ENCODE data around the gene OCLN.

GRCh38 chr5:69485471-69485870 is 7.1 kb upstream of the OCLN start:
- TF ChIP-seq, protein P1, sequence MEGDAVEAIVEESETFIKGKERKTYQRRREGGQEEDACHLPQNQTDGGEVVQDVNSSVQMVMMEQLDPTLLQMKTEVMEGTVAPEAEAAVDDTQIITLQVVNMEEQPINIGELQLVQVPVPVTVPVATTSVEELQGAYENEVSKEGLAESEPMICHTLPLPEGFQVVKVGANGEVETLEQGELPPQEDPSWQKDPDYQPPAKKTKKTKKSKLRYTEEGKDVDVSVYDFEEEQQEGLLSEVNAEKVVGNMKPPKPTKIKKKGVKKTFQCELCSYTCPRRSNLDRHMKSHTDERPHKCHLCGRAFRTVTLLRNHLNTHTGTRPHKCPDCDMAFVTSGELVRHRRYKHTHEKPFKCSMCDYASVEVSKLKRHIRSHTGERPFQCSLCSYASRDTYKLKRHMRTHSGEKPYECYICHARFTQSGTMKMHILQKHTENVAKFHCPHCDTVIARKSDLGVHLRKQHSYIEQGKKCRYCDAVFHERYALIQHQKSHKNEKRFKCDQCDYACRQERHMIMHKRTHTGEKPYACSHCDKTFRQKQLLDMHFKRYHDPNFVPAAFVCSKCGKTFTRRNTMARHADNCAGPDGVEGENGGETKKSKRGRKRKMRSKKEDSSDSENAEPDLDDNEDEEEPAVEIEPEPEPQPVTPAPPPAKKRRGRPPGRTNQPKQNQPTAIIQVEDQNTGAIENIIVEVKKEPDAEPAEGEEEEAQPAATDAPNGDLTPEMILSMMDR (IDR thresholded peaks at IDR 0.05) = no peak
- TF ChIP-seq POLR2A (IDR thresholded peaks at IDR 0.05) = no peak
